Activated CD8-positive, alpha-beta memory T cell treated with anti-CD3 and anti-CD28 coated beads, Interleukin-2, amount 10 ng/mL, durations not matched to agents 7 days and 5 days (primary cell): ENCODE data around the gene FOXS1. TPM values are rescaled to one million over a fixed set of nuclear protein-coding genes. Genes with fewer than 3 reads are reported as not detected.

Source experiments
- ATAC-seq: fragments of 150-1000 bp; cut with Tn5 transposase; one replicate; pipeline ENCODE4 v1.10.0; 2021; ENCODE audit warnings: moderate library complexity
- CTCF ChIA-PET: fragments of 350-600 bp; sonication (Branson Sonifier 250); formaldehyde crosslinking; loops from one replicate; lab custom pipeline; 2021; ENCODE audit warnings: antibody characterized with exemption; lab: Charles Lee
- DNase-seq: peaks from one replicate; pipeline ENCODE4 v3.0.0-alpha.2; 2020
- H3K27ac Mint-ChIP-seq: one replicate; pipeline ENCODE4 v1.8.0; 2021; ENCODE audit warnings: mild to moderate bottlenecking, mixed read lengths
- H3K27me3 Mint-ChIP-seq: one replicate; pipeline ENCODE4 v1.8.0; 2021; ENCODE audit warnings: mixed read lengths
- H3K36me3 Mint-ChIP-seq: one replicate; pipeline ENCODE4 v1.8.0; 2021; ENCODE audit warnings: mild to moderate bottlenecking, mixed read lengths
- H3K4me1 Mint-ChIP-seq: one replicate; pipeline ENCODE4 v1.8.0; 2021; ENCODE audit warnings: mixed read lengths
- H3K4me3 Mint-ChIP-seq: one replicate; pipeline ENCODE4 v1.8.0; 2021; ENCODE audit warnings: mild to moderate bottlenecking, moderate library complexity, mixed read lengths
- H3K9me3 Mint-ChIP-seq: one replicate; pipeline ENCODE4 v1.8.0; 2022; ENCODE audit warnings: low read depth, mixed read lengths
- total RNA-seq, 2 experiments: library from RNA; stranded (reverse); gene quantifications; one replicate each; pipeline ENCODE4 v1.2.3, GENCODE V29; 2021

Gene FOXS1
- total RNA-seq, 2 experiments from 2014 or later = not detected

DNA sequence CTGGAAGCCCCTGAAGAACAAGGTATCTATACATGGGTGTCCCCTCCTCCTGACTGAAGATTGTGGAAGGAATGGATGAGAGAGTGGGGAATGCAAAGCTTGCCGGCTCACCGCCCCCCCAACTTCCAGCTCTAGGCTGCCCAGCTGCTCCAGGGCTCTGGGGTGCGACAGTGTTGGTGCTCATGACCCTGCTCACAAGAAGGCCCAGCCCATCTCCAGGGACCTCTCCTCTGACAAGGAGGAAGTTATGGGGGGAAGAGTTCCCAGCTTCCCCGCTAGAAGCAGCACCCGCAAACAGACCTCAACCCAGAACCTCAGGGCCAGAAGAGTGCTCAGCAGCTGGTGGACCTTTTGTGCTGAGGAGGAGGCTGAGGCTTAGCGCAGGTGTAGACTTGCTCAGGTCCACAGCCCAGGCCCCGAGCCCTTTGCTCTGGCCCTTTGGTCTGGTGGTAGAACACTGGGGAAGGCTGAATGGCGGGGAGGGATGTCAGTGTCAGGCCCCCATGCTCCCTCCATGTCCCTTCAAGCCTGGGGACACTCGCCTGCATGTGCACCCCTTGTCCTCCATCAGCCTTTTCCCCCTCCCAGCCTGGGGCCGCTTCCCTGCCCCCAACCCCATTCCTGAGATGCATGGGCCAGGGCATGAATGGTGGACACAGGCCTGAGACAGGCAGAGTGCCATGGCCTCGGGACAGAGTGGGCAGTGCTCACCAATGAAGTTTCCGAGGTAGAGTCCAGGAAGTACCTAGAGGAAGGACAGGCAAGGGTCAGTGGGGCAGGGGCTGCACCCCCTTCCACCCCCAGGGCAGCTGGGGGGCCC lies 23.7 kb upstream of the FOXS1 start:
- H3K27me3 Mint-ChIP-seq = peaks cover 53% of the 10 kb centered on the region
- no peak for ATAC-seq
- H3K36me3 Mint-ChIP-seq = peaks cover 3% of the 10 kb centered on the region
- no peaks in the 10 kb centered on the region for H3K9me3 Mint-ChIP-seq
- no peak overlapping the region for H3K27ac Mint-ChIP-seq
- CTCF ChIA-PET = interaction anchor here (1.2 kb wide), 1 partner anchor 83 kb away, joined by 5 read pairs; the partner anchor contains the start of gene PDRG1
- DNase-seq = no peak
- no peak overlapping the region for H3K4me3 Mint-ChIP-seq
- peaks cover 11% of the 10 kb centered on the region for H3K4me1 Mint-ChIP-seq

DNA sequence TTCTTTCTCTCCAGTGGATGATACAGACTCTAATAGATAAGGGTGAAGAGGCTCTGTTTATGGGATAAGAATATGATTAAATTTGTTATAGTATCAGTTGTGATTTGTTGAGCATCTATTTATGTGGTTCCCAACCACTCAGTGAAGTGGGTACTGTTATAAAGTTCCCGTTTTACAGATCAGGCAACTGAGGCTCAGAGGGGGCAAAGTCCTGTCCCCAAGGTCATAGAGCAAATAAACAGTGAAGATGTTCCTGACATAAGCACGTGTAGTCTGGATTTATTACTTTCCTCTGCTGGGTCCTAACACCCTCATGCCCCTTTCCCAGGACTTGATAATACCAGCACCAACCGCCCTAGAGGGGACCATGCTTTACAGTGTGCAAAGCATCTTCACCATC lies 20.8 kb upstream of the FOXS1 start:
- H3K4me1 Mint-ChIP-seq = peaks cover 13% of the 10 kb centered on the region

DNA sequence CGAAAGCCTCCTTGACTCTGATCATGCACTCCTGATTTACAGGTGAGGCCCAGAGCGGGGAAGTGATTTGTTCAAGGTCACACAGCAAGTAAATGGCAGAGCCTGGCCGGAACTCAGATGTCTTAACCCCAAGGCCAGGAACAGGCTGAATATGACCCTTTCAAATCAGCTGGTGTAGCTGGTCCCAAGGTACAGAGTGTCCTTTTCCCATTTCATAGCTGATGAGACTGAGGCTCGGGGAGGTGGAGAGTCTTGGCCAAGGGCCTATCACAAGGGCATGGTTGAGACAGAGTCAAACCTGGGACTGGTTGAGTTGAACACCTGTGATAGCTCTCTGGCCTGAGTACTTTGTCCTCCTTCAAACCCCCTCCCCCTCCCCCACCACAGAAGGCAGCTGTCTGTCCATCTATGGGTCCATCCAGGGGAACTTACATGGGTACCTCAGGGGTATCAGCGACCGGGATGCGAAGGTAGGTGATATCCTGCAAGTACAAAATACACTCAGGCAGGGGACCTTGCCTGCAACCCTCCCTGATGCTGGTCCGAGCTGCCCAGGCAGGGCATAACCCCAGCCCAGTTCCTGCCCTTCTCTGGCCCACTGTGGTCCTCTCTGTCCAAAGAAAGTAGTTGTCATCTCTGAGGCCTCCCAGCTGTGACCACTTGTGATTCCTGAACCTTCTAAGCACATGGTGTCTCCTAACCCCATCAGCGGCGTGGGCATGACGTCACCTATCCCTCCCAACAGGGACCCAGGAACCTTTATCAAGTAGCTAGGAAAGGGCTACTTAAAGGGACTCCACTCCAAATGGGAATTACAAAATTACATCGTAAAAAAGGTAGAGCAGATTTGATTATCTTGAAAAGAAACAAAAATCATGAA lies 19.4 kb upstream of the FOXS1 start:
- no peak overlapping the region for H3K27ac Mint-ChIP-seq
- H3K27me3 Mint-ChIP-seq = peaks cover 41% of the 10 kb centered on the region
- CTCF ChIA-PET = no interaction called here
- no peak for DNase-seq
- H3K9me3 Mint-ChIP-seq = no peaks in the 10 kb centered on the region
- H3K36me3 Mint-ChIP-seq = peaks cover under 1% of the 10 kb centered on the region
- H3K4me3 Mint-ChIP-seq = no peak overlapping the region
- no peak for ATAC-seq
- peaks cover 5% of the 10 kb centered on the region for H3K4me1 Mint-ChIP-seq

More for the DNA sequence above, 20.8 kb upstream of the FOXS1 start:
- H3K4me3 Mint-ChIP-seq = no peak overlapping the region
- CTCF ChIA-PET = interaction anchor here (1.9 kb wide), 1 partner anchor 19 kb away, joined by 7 read pairs; no protein-coding TSS in a partner anchor
- H3K27me3 Mint-ChIP-seq = peaks cover 39% of the 10 kb centered on the region
- ATAC-seq (no peak), DNase-seq (no peak)
- no peaks in the 10 kb centered on the region for H3K9me3 Mint-ChIP-seq
- H3K27ac Mint-ChIP-seq = no peak overlapping the region
- peaks cover 3% of the 10 kb centered on the region for H3K36me3 Mint-ChIP-seq

DNA sequence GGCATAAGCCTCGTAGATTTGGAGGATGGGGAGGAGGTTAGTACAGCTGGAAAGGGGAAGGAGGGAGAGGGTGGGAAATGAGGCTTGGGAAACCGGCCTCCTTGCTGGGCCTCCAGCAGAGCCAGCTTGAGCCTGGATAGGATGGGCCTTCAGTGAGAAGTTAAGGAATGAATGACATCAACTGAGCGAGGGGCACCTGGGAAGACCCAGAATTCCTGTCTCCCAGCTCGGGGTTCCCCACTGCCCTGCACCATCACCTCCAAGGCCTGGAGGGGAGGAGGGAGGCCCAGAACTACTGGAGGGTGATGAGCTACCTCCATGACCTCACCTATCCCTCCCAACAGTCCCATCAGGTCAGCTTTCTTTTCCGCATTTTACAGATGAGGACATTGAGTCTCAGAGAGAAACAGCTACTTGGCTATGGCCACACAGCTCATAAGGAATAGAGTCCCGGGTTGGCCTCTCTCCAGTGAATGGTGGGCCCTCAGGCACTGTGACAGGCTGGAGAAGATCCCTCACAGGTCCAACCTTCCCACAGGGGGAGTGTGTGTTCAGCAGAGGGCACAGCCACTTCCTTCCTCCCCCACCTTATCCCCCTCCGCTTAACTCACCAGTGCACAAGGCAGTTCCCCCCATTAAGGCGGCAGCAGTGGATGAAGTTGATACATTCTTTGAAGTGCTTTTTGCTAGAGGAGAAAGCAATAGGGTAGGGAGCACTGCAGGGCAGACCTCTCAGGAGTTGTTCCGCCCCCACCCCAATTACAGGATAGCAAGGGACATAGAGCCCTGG lies 18.1 kb upstream of the FOXS1 start:
- peaks cover 7% of the 10 kb centered on the region for H3K4me1 Mint-ChIP-seq
- H3K4me3 Mint-ChIP-seq = no peak overlapping the region
- CTCF ChIA-PET = interaction anchor here (0.6 to 4.4 kb wide), 3 partner anchors 11 to 119 kb away, joined by 3 to 18 read pairs (median 13); partner anchors contain the start of gene PDRG1
- H3K36me3 Mint-ChIP-seq = no peaks in the 10 kb centered on the region
- peaks cover 36% of the 10 kb centered on the region for H3K27me3 Mint-ChIP-seq
- H3K27ac Mint-ChIP-seq = no peak overlapping the region
- no peak for ATAC-seq
- no peak for DNase-seq
- H3K9me3 Mint-ChIP-seq = no peaks in the 10 kb centered on the region

DNA sequence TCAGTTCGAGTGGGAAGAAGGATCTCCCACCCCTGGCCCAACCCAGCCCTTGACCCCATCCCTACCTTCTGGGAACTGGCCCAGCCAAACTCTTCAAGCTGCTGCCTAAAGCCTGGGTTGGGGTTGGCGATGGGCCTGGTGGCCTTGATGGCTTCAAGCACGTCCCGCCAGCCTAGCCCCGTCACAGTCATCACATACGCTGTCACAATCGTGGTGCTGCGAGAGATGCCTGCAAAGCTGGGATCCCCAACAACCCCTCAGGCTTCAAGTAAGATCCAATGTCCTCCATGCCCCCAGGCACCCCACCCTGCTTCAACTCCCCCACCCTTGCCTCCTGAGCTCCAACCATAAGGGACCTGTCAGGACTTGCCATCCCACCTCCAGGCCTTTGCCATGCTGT lies 17.1 kb upstream of the FOXS1 start:
- ATAC-seq = no peak
- Mint-ChIP-seq H3K9me3 (no peaks in the 10 kb centered on the region), H3K36me3 (no peaks in the 10 kb centered on the region), H3K4me1 (peaks cover 8% of the 10 kb centered on the region), H3K4me3 (no peak overlapping the region), H3K27me3 (peaks cover 34% of the 10 kb centered on the region), H3K27ac (no peak overlapping the region)
- no peak for DNase-seq
- CTCF ChIA-PET = interaction anchor here (1.8 to 4.4 kb wide), 3 partner anchors 10 to 90 kb away, joined by 3 to 18 read pairs (median 13); partner anchors contain the start of gene PDRG1

DNA sequence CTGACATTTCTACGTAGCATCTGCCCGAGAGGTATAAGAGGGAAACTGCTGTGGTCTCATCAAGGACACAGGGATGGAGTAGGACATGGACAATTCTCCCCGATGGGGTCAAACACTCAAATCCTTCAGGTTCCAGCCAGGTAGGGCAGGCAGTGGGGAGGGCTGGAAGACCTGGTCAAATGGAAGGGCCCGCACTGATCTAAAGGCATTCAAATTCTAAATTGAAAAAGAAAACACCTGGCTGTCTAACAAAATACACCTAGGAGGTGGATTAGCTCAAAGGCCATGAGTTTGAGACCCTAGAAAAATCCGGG lies 16.7 kb upstream of the FOXS1 start:
- no peak overlapping the region for H3K27ac Mint-ChIP-seq

DNA sequence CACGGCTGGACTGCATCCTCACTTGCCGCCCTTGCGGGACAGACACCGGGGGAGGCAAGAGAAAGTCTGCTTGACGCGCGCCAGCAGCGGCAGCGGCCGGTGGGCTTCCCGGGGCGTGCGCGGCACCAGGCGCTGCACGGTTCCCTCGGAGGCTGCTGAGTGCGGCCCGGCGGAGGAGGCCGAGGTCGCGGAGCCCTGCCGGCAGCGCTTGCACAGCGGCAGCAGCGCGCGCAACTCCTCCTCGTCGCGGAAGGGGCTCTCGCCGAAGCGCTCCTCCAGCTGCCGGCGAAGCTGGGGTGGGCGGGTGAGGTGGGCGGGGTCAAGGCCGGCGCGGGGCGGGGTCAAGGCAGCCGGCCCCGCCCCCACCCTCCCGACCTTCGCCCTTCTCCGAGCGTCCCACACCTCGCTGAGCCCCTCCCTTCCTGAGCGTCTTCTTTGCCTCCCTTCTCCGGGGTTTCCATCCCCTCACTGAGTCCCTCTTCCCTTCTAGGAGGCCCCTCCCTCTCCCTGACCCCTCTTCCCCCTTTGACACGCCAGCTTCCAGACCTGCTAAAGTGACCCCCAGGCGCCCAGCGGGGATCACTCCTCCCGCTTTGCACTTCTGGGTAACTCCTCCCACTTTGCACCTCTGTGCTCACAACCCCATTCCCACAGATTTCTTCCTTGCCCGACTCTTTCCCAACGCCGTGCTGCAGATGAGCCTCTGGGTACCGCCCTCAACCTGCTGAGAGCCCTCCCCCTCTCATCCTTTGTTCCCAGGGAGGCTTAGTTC lies 16.2 kb upstream of the FOXS1 start:
- peaks cover 8% of the 10 kb centered on the region for H3K4me1 Mint-ChIP-seq
- H3K27ac Mint-ChIP-seq = no peak overlapping the region
- CTCF ChIA-PET = interaction anchor here (0.7 to 4.4 kb wide), 4 partner anchors 9 to 91 kb away, joined by 3 to 18 read pairs (median 8); partner anchors contain the start of gene PDRG1
- no peaks in the 10 kb centered on the region for H3K9me3 Mint-ChIP-seq
- DNase-seq (peak; percentile 80), ATAC-seq (peak; percentile 94)
- no peaks in the 10 kb centered on the region for H3K36me3 Mint-ChIP-seq
- peak overlapping the region; percentile 4 for H3K4me3 Mint-ChIP-seq
- peaks cover 34% of the 10 kb centered on the region for H3K27me3 Mint-ChIP-seq

More for the DNA sequence above, 16.7 kb upstream of the FOXS1 start:
- no peaks in the 10 kb centered on the region for H3K9me3 Mint-ChIP-seq
- CTCF ChIA-PET = interaction anchor here (0.7 to 4.4 kb wide), 4 partner anchors 10 to 90 kb away, joined by 3 to 18 read pairs (median 8); partner anchors contain the start of gene PDRG1
- H3K4me3 Mint-ChIP-seq = no peak overlapping the region
- DNase-seq (no peak), ATAC-seq (no peak)
- peaks cover 34% of the 10 kb centered on the region for H3K27me3 Mint-ChIP-seq
- no peaks in the 10 kb centered on the region for H3K36me3 Mint-ChIP-seq
- H3K4me1 Mint-ChIP-seq = peaks cover 8% of the 10 kb centered on the region

DNA sequence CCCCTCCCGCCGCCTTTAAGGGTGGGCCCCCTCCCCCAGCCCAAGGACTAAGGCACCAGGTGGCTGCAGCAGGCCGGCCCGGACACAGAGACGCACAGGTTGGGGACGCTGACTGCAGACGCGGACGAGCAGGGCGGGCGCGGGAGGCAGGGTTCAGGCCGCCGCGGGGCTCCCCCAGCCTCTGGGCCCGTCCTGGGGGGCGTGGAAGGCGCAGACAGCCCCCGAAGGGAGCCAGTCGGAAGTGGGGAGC lies 15.7 kb upstream of the FOXS1 start:
- Mint-ChIP-seq H3K27me3 (peaks cover 34% of the 10 kb centered on the region), H3K36me3 (no peaks in the 10 kb centered on the region), H3K27ac (no peak overlapping the region), H3K4me1 (peaks cover 8% of the 10 kb centered on the region), H3K4me3 (no peak overlapping the region), H3K9me3 (no peaks in the 10 kb centered on the region)
- ATAC-seq (peak; percentile 47), DNase-seq (no peak)
- CTCF ChIA-PET = interaction anchor here (1.0 to 4.4 kb wide), 6 partner anchors 9 to 91 kb away, joined by 3 to 18 read pairs (median 8); partner anchors contain the start of genes FOXS1 and PDRG1

DNA sequence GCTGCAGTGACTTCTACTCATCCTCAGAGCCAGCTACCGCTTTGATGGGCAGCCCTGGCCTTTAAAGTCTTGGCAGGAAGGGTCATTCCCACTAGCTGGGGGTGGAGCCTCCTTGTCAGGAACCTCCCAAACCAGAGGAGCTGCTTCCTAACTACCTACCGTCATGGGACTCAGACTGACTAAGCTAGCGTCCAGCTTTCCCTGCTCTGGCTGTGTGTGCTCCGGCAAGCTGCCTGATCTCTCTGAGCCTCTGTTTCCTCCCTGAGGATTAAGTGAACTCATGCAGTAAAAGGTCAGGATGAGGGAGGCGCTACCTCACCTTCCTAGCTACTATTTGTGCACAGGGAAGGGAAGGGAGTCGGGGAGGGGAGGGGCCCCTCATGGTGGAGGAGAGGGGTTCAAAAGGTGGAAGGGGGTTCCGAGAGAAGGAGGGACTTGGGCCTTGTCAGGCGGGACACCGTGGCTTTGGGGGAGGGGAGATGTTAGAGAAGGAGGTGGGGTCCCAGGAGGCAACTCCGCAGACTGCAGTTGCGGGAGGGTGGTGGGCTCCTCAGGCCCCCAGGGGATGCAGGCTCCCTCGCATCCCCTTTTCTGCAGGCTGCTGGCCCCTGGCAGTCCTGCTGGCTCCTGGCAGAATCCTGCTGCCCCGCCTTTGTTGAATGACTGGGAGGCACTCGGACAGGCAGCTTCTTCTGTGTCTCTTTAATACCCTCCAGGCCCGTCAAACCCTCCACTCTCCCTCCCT lies 15.2 kb upstream of the FOXS1 start:
- CTCF ChIA-PET = interaction anchor here (0.6 to 4.4 kb wide), 8 partner anchors 9 to 92 kb away, joined by 3 to 18 read pairs (median 4); partner anchors contain the start of genes FOXS1 and PDRG1
- no peak for DNase-seq
- no peak overlapping the region for H3K27ac Mint-ChIP-seq
- H3K4me1 Mint-ChIP-seq = peaks cover 8% of the 10 kb centered on the region
- H3K9me3 Mint-ChIP-seq = no peaks in the 10 kb centered on the region
- peaks cover 34% of the 10 kb centered on the region for H3K27me3 Mint-ChIP-seq
- ATAC-seq = no peak
- H3K36me3 Mint-ChIP-seq = no peaks in the 10 kb centered on the region
- no peak overlapping the region for H3K4me3 Mint-ChIP-seq

DNA sequence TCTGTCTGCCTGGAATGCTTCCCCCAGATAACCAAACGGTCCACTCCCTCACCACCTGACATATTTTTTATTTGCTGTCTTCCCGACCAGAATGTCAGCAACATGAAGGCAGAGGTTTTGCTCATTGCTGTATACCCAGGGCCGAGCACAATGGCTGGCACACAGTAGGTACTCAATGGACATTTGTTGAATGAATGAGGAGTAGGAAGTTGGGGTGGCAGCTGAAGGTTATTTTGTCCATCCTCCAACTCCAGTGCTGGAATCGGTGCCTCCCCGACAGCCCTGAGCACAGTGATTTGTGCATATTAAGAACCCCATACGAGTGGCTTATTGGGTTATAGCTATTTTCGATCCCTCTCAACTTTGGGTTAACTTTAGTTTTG lies 14.6 kb upstream of the FOXS1 start:
- CTCF ChIA-PET = interaction anchor here (0.6 to 4.4 kb wide), 7 partner anchors 9 to 92 kb away, joined by 3 to 18 read pairs (median 4); partner anchors contain the start of genes FOXS1 and PDRG1
- H3K27ac Mint-ChIP-seq = no peak overlapping the region
- H3K4me1 Mint-ChIP-seq = peaks cover 8% of the 10 kb centered on the region
- DNase-seq (no peak), ATAC-seq (no peak)
- no peaks in the 10 kb centered on the region for H3K9me3 Mint-ChIP-seq
- H3K4me3 Mint-ChIP-seq = no peak overlapping the region
- H3K36me3 Mint-ChIP-seq = no peaks in the 10 kb centered on the region
- peaks cover 34% of the 10 kb centered on the region for H3K27me3 Mint-ChIP-seq

DNA sequence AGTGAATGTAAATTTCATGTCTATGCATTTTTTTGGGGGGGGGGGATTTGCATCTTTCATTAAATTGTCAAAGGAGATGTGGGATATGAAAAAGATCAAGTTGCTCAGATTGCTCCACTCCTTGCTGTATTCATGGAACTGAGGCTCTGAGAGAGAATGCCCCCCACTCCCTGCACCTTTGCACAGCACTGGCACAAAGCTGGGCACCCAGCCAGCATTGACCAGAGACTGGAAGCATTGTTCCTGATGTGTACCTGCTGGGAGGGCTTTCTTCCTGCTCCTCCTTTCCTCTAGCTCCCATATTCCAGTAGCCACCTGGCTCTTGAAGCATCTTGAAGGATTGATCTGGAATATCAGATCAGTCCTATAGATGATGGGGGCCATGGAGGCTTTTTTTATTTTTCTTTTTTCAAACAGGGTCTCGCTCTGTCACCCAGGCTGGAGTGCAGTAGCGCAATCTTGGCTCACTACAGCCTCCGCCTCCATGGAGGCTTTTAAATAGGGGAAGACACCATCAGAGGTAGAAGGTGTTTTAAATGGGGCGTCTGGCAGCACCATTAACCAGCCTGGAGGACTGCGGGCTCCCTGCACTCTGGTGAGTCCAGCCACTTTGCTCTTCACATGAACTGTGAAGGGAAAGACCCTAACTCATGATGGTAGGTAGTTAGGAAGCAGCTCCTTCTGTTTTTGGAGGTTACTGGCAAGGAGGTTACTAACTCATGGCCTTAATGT lies 14.0 kb upstream of the FOXS1 start:
- H3K4me3 Mint-ChIP-seq = no peak overlapping the region
- H3K27ac Mint-ChIP-seq = no peak overlapping the region
- DNase-seq (no peak), ATAC-seq (no peak)
- CTCF ChIA-PET = interaction anchor here (0.6 to 4.4 kb wide), 7 partner anchors 13 to 289 kb away, joined by 3 to 18 read pairs (median 4); partner anchors contain the start of genes FOXS1 and PDRG1
- H3K4me1 Mint-ChIP-seq = peaks cover 8% of the 10 kb centered on the region
- no peaks in the 10 kb centered on the region for H3K36me3 Mint-ChIP-seq
- no peaks in the 10 kb centered on the region for H3K9me3 Mint-ChIP-seq
- H3K27me3 Mint-ChIP-seq = peaks cover 34% of the 10 kb centered on the region
